Measurements from ENCODE around the gene PTPRT. TPM values are rescaled to one million over a fixed set of nuclear protein-coding genes. Genes with fewer than 3 reads are reported as not detected.

Gene PTPRT
- total and polyA plus RNA-seq, 10 of the 15 experiments (the other 5 are each of a cell fraction or from before 2014, with no cell fraction given): not detected

DNA sequence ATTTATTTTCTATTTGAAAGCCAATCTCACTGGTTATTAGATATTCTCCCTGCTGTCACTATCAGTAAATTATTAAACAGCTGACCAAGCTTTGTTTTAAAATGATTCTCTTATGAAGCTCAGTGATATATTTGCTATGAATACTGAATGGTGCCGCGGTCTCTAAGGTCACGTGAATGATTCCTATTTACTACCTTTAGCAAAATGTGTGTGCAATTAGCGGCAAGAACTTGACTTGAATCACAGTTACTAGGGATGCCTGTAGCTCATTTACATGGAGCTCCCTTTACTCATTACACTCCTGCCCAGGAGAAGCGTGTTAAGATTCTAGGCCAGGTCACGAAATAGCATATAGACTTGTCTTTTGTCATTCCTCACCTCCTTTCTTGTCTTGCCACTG lies 12.4 kb upstream of the PTPRT start:
- SMC1A ChIA-PET (ENCODE audit: uncharacterized antibody, unreplicated experiment): no interaction called here
- no peak for DNase-seq (ENCODE audit: low read depth, low spot score)
- H3K79me2 ChIP-seq (ENCODE audit: control insufficient read depth, insufficient read depth, low read length): no peaks in the 10 kb centered on the region

More for the DNA sequence above, 12.4 kb upstream of the PTPRT start:
- intact Hi-C loops (cut with micrococcal nuclease; ENCODE audit: unreplicated experiment) (no loop called here), in situ Hi-C loops (cut with MboI) (no loop called here)
- ChIA-PET POLR2A (no interaction called here), RAD21 (ENCODE audit: unreplicated experiment) (no interaction called here), CTCF (interaction anchor here (1.3 kb wide), 1 partner anchor 21 kb away, joined by 4 read pairs; no protein-coding TSS in a partner anchor)
- Histone ChIP-seq H3K36me3 (ENCODE audit: control insufficient read depth in 2 of 2, insufficient read depth in 2 of 2, low read length in 1 of 2) (no peaks in the 10 kb centered on the region), H3K27me3 (replicated peaks in 1 of 2; ENCODE audit: control insufficient read depth in 2 of 2, insufficient read depth in 2 of 2, low read length in 1 of 2) (no peaks in the 10 kb centered on the region; a peak in 2 of 4 replicates), H3K9ac (ENCODE audit: control insufficient read depth, insufficient read depth, low read length) (no peak overlapping the region), H3K9me3 (replicated peaks; ENCODE audit: control insufficient read depth, insufficient read depth, low read length) (no peaks in the 10 kb centered on the region), H3K4me3 (no peak overlapping the region), H3K4me1 (ENCODE audit: control insufficient read depth, insufficient read depth, low read length) (no peaks in the 10 kb centered on the region), H3K27ac (ENCODE audit: control insufficient read depth, insufficient read depth) (no peak overlapping the region), H2AFZ (ENCODE audit: control insufficient read depth, low read depth, low read length) (no peak overlapping the region), H4K20me1 (ENCODE audit: control insufficient read depth, insufficient read depth) (no peaks in the 10 kb centered on the region), H3K4me2 (ENCODE audit: control insufficient read depth, insufficient read depth) (no peak overlapping the region)
- 70% methylated on average over 6 of the region's 6 CpGs for WGBS (ENCODE audit: insufficient coverage, insufficient replicate concordance, low lambda C conversion rate, missing lambda C conversion rate)
- ATAC-seq (no peak), FAIRE-seq (no peak)
- no TSS peak for BruUV-seq (replicated peaks)
- TF ChIP-seq CREM (IDR thresholded peaks at IDR 0.05; ENCODE audit: low read depth): no peak
- no peak for TF ChIP-seq NR2C2 (IDR thresholded peaks at IDR 0.05; ENCODE audit: borderline replicate concordance, control insufficient read depth, insufficient read length, low read depth)
- no peak for TF ChIP-seq ELK1 (IDR thresholded peaks at IDR 0.05; ENCODE audit: low read depth, low read length)
- TF ChIP-seq KLF5 (IDR thresholded peaks at IDR 0.05; ENCODE audit: partially characterized antibody): no peak
- no peak for TF ChIP-seq DPF2 (IDR thresholded peaks at IDR 0.05)
- TF ChIP-seq POU2F2 (IDR thresholded peaks at IDR 0.05; ENCODE audit: borderline replicate concordance, low read depth, low read length): no peak
- TF ChIP-seq, protein P1, sequence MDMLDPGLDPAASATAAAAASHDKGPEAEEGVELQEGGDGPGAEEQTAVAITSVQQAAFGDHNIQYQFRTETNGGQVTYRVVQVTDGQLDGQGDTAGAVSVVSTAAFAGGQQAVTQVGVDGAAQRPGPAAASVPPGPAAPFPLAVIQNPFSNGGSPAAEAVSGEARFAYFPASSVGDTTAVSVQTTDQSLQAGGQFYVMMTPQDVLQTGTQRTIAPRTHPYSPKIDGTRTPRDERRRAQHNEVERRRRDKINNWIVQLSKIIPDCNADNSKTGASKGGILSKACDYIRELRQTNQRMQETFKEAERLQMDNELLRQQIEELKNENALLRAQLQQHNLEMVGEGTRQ (IDR thresholded peaks at IDR 0.05; ENCODE audit: borderline replicate concordance, low read depth, low read length): no peak
- TF ChIP-seq CTCF (IDR thresholded peaks at IDR 0.05 in 2 of 3, conservative IDR thresholded peaks at IDR 0.05 in 1 of 3; ENCODE audit: control insufficient read depth in 2 of 3, extremely low read depth in 1 of 3, insufficient read depth in 1 of 3, low read depth in 3 of 3, low read length in 3 of 3): no peak
- TF ChIP-seq, protein P2, sequence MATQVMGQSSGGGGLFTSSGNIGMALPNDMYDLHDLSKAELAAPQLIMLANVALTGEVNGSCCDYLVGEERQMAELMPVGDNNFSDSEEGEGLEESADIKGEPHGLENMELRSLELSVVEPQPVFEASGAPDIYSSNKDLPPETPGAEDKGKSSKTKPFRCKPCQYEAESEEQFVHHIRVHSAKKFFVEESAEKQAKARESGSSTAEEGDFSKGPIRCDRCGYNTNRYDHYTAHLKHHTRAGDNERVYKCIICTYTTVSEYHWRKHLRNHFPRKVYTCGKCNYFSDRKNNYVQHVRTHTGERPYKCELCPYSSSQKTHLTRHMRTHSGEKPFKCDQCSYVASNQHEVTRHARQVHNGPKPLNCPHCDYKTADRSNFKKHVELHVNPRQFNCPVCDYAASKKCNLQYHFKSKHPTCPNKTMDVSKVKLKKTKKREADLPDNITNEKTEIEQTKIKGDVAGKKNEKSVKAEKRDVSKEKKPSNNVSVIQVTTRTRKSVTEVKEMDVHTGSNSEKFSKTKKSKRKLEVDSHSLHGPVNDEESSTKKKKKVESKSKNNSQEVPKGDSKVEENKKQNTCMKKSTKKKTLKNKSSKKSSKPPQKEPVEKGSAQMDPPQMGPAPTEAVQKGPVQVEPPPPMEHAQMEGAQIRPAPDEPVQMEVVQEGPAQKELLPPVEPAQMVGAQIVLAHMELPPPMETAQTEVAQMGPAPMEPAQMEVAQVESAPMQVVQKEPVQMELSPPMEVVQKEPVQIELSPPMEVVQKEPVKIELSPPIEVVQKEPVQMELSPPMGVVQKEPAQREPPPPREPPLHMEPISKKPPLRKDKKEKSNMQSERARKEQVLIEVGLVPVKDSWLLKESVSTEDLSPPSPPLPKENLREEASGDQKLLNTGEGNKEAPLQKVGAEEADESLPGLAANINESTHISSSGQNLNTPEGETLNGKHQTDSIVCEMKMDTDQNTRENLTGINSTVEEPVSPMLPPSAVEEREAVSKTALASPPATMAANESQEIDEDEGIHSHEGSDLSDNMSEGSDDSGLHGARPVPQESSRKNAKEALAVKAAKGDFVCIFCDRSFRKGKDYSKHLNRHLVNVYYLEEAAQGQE (IDR thresholded peaks at IDR 0.05; ENCODE audit: low read depth, low read length): no peak
- no peak for TF ChIP-seq TBL1XR1 (IDR thresholded peaks at IDR 0.05; ENCODE audit: low read depth, low read length)
- no peak for TF ChIP-seq POLR2A (IDR thresholded peaks at IDR 0.05; ENCODE audit: low read depth, low read length)
- no peak for TF ChIP-seq NRF1 (conservative IDR thresholded peaks at IDR 0.05; ENCODE audit: low read depth, low read length)
- no peak for TF ChIP-seq SRF (IDR thresholded peaks at IDR 0.05; ENCODE audit: low read depth in 2 of 2, low read length in 2 of 2)
